SK-N-SH (cell line): ENCODE measurements around the gene ORMDL1. TPM values are rescaled to one million over a fixed set of nuclear protein-coding genes. Genes with fewer than 3 reads are reported as not detected.

Experiments
- CTCF ChIA-PET: fragments of 300-600, 350-600 bp; formaldehyde crosslinking; extraction: SDS; loops from one replicate; lab custom pipeline; 2021; lab: Yijun Ruan, JAX
- POLR2A ChIA-PET: fragments of 350-600 bp; sonication (Branson Sonifier 250); formaldehyde crosslinking; extraction: SDS; loops from one replicate; lab custom pipeline; 2020; ENCODE audit warnings: antibody characterized with exemption, inconsistent platforms; lab: Yijun Ruan, JAX
- DNase-seq: peaks from one replicate; pipeline ENCODE4 v3.0.0; 2012
- H2AFZ ChIP-seq: fragments of 200-600 bp; sonication (generic); 2 replicates; pipeline ENCODE4 v1.8.1; 2016; ENCODE audit warnings: antibody characterized with exemption, mild to moderate bottlenecking, low read depth
- H3F3A ChIP-seq: fragments of 200-600 bp; sonication (generic); replicated peaks from 2 replicates; pipeline ENCODE3; 2016; ENCODE audit warnings: antibody characterized with exemption, mild to moderate bottlenecking; ENCODE audit not compliant: insufficient read depth
- H3K27ac ChIP-seq, 2 experiments: fragments of 200-500 bp in 1 of 2; fragments of 200-600 bp in 1 of 2; sonication (Bioruptor generic) in 1 of 2; sonication (generic), shearing (Covaris generic) in 1 of 2; 2 replicates each; pipeline versions ENCODE4 v1.5.1 to v1.6.1; 2014 to 2016; ENCODE audit warnings: low read depth in 2 of 2, inconsistent platforms in 1 of 2, low read length in 1 of 2, mild to moderate bottlenecking in 1 of 2, mixed read lengths in 1 of 2
- H3K27me3 ChIP-seq: fragments of 200-600 bp; sonication (generic), shearing (Covaris generic); 2 replicates; pipeline ENCODE4 v1.6.1; 2016; ENCODE audit warnings: mixed run types; ENCODE audit not compliant: insufficient read depth
- H3K36me3 ChIP-seq, 2 experiments: fragments of 200-500 bp in 1 of 2; fragments of 200-600 bp in 1 of 2; sonication (Bioruptor generic) in 1 of 2; sonication (generic) in 1 of 2; replicated peaks in 1 of 2; 2 replicates each; pipeline versions ENCODE3 to v1.5.1; 2014 to 2016; ENCODE audit warnings: low read length in 1 of 2, mild to moderate bottlenecking in 1 of 2; ENCODE audit not compliant: insufficient read depth in 2 of 2, control insufficient read depth in 1 of 2
- H3K4me1 ChIP-seq, 2 experiments: fragments of 200-500 bp in 1 of 2; fragments of 200-600 bp in 1 of 2; sonication (Bioruptor generic) in 1 of 2; sonication (generic), shearing (Covaris generic) in 1 of 2; 2 replicates each; pipeline versions ENCODE4 v1.5.1 to v1.6.1; 2014 to 2016; ENCODE audit warnings: low read depth in 1 of 2, low read length in 1 of 2, mixed run types in 1 of 2; ENCODE audit not compliant: insufficient read depth in 2 of 2, control insufficient read depth in 1 of 2
- H3K4me2 ChIP-seq: fragments of 200-600 bp; sonication (generic), shearing (Covaris generic); 2 replicates; pipeline ENCODE4 v1.6.1; 2017; ENCODE audit warnings: mixed run types
- H3K4me3 ChIP-seq, 2 experiments: fragments of 200-500 bp in 1 of 2; fragments of 200-600 bp in 1 of 2; sonication (Bioruptor generic) in 1 of 2; sonication (generic), shearing (Covaris generic) in 1 of 2; 2 replicates each; pipeline versions ENCODE4 v1.5.1 to v1.8.1; 2014 to 2016; ENCODE audit warnings: low read depth in 2 of 2, inconsistent platforms in 1 of 2, low read length in 1 of 2, mild to moderate bottlenecking in 1 of 2, mixed read lengths in 1 of 2, moderate library complexity in 1 of 2
- H3K79me2 ChIP-seq: fragments of 200-600 bp; sonication (generic); 2 replicates; pipeline ENCODE4 v1.8.1; 2017; ENCODE audit warnings: mild to moderate bottlenecking; ENCODE audit not compliant: insufficient read depth
- H3K9ac ChIP-seq: fragments of 200-600 bp; sonication (generic); 2 replicates; pipeline ENCODE4 v1.6.1; 2017; ENCODE audit warnings: mixed run types
- H3K9me2 ChIP-seq: fragments of 200-600 bp; sonication (generic); 2 replicates; pipeline ENCODE4 v1.6.1; 2017; ENCODE audit warnings: mixed run types
- H3K9me3 ChIP-seq: fragments of 200-600 bp; sonication (generic); 2 replicates; pipeline ENCODE4 v1.6.1; 2017; ENCODE audit warnings: mixed run types, mild to moderate bottlenecking, moderate library complexity
- H4K20me1 ChIP-seq: fragments of 200-600 bp; sonication (generic); 2 replicates; pipeline ENCODE4 v1.6.1; 2017; ENCODE audit warnings: mild to moderate bottlenecking, mixed run types; ENCODE audit not compliant: insufficient read depth
- CTCF ChIP-seq: fragments of 200-600 bp; sonication (generic); IDR thresholded peaks from 2 replicates; pipeline ENCODE4 v1.6.1; 2017; ENCODE audit warnings: antibody characterized with exemption, mild to moderate bottlenecking, moderate library complexity
- EP300 ChIP-seq, 2 experiments: IDR thresholded peaks; 2 replicates each; pipeline versions ENCODE4 v1.4.0 to v1.6.1; 2012; ENCODE audit warnings: borderline replicate concordance in 1 of 2, low read depth in 1 of 2, low read length in 1 of 2
- EZH2phosphoT487 ChIP-seq: fragments of 200-600 bp; sonication (generic); IDR thresholded peaks from 2 replicates; pipeline ENCODE4 v1.6.1; 2017; ENCODE audit warnings: low read depth, mixed run types, mild to moderate bottlenecking, antibody characterized with exemption, moderate library complexity, borderline replicate concordance
- IRF3 ChIP-seq: fragments of 150-350 bp; IDR thresholded peaks from 2 replicates; pipeline ENCODE4 v1.6.1; 2016; ENCODE audit warnings: mild to moderate bottlenecking, low read depth, low read length
- MAX ChIP-seq: IDR thresholded peaks from 2 replicates; pipeline ENCODE4 v1.4.0; 2012; ENCODE audit warnings: low read depth
- MEF2A ChIP-seq: IDR thresholded peaks from 2 replicates; pipeline ENCODE4 v1.4.0; 2012; ENCODE audit warnings: low read depth, borderline replicate concordance
- NFIC ChIP-seq: IDR thresholded peaks from 2 replicates; pipeline ENCODE4 v1.4.0; 2012; ENCODE audit warnings: borderline replicate concordance
- NRF1 ChIP-seq: IDR thresholded peaks from 2 replicates; pipeline ENCODE4 v1.6.1; 2012; ENCODE audit warnings: low read depth, mild to moderate bottlenecking, low read length
- PBX3 ChIP-seq: IDR thresholded peaks from 2 replicates; pipeline ENCODE4; 2012
- POLR2AphosphoS5 ChIP-seq: IDR thresholded peaks from 2 replicates; pipeline ENCODE4 v1.6.1; 2012; ENCODE audit warnings: low read depth, low read length
- RAD21 ChIP-seq: IDR thresholded peaks from 2 replicates; pipeline ENCODE4 v1.6.1; 2012; ENCODE audit warnings: mild to moderate bottlenecking, low read length
- RCOR1 ChIP-seq: fragments of 150-350 bp; IDR thresholded peaks from 2 replicates; pipeline ENCODE4 v1.6.1; 2017; ENCODE audit warnings: antibody characterized with exemption, low read length
- RXRA ChIP-seq: IDR thresholded peaks from 2 replicates; pipeline ENCODE4 v1.4.0; 2012; ENCODE audit warnings: low read depth, mild to moderate bottlenecking, borderline replicate concordance
- SIN3A ChIP-seq: IDR thresholded peaks from 2 replicates; pipeline ENCODE4 v1.6.1; 2012; ENCODE audit warnings: low read depth, mild to moderate bottlenecking, low read length, moderate library complexity, borderline replicate concordance
- TAF1 ChIP-seq: IDR thresholded peaks from 2 replicates; pipeline ENCODE4 v1.6.1; 2012; ENCODE audit warnings: low read depth, mild to moderate bottlenecking, low read length, moderate library complexity, borderline replicate concordance
- TCF12 ChIP-seq: IDR thresholded peaks from 2 replicates; pipeline ENCODE4 v1.4.0; 2012
- TEAD4 ChIP-seq: IDR thresholded peaks from 2 replicates; pipeline ENCODE4 v1.4.0; 2012; ENCODE audit warnings: mild to moderate bottlenecking, borderline replicate concordance; ENCODE audit not compliant: insufficient read depth
- USF2 ChIP-seq: fragments of 150-350 bp; IDR thresholded peaks from 2 replicates; pipeline ENCODE4 v1.6.1; 2017; ENCODE audit warnings: antibody characterized with exemption, low read length, low read depth, borderline replicate concordance
- WGBS: methylation state at CpG from one replicate; pipeline ENCODE4 v1.1.6; 2017; ENCODE audit warnings: low lambda C conversion rate; 5-methylcytosine and 5-hydroxymethylcytosine counted together
- polyA plus RNA-seq, 3 experiments: library from polyadenylated mRNA; depleted of rRNA; stranded (reverse); fragments of >200 nt; gene quantifications; 2 replicates each; pipeline ENCODE4 v1.2.3, GENCODE V29; 2012

Gene ORMDL1
- polyA plus RNA-seq, 1 of the 3 experiments (the other 2 are of a cell fraction), result 99.2 TPM

- no peak for DNase-seq
- CTCF ChIA-PET, result interaction anchor here (1.5 kb wide), 1 partner anchor 143 kb away, joined by 3 read pairs; no protein-coding TSS in a partner anchor
Observed at GRCh38 chr2:189803431-189803830, 19.3 kb upstream of the ORMDL1 start.

More at GRCh38 chr2:189803431-189803830, 19.3 kb upstream of the ORMDL1 start:
- no peaks in the 10 kb centered on the region for H3F3A ChIP-seq
- H3K4me1 ChIP-seq, result peaks cover 0 to 5% of the 10 kb centered on the region in 2 experiments; a peak in 3 of 4 replicates
- no peak overlapping the region for H3K9ac ChIP-seq
- 96% methylated on average over 3 of the region's 3 CpGs for WGBS
- POLR2A ChIA-PET, result no interaction called here
- no peak overlapping the region for H3K4me3 ChIP-seq
- H3K79me2 ChIP-seq, result peaks cover 13% of the 10 kb centered on the region; the same call in 1 of the 2 replicates
- TF ChIP-seq TEAD4 (no peak), MAX (no peak), PBX3 (no peak), NFIC (no peak), RCOR1 (no peak), RXRA (no peak), CTCF (no peak), USF2 (no peak), RAD21 (no peak), NRF1 (no peak), MEF2A (no peak), EP300 (IDR thresholded peaks at IDR 0.05; ENCODE audit: borderline replicate concordance in 1 of 2, low read depth in 1 of 2, low read length in 1 of 2) (no peak), POLR2AphosphoS5 (no peak), IRF3 (no peak), TAF1 (no peak), EZH2phosphoT487 (no peak), SIN3A (no peak), TCF12 (no peak)
- H3K27me3 ChIP-seq, result no peaks in the 10 kb centered on the region
- 0 out of 2 replicates have a peak, but pooled peaks cover 3% of the 10 kb centered on the region for H3K9me2 ChIP-seq
- peaks cover 68 to 73% of the 10 kb centered on the region in 2 experiments for H3K36me3 ChIP-seq
- no peak overlapping the region for H3K4me2 ChIP-seq
- H3K9me3 ChIP-seq, result no peaks in the 10 kb centered on the region
- H4K20me1 ChIP-seq, result no peaks in the 10 kb centered on the region
- H2AFZ ChIP-seq, result no peak overlapping the region
- no peak overlapping the region for H3K27ac ChIP-seq
